GM19468 (cell line): ENCODE results near the gene QSOX2.

Experiments
- ATAC-seq: cut with Tn5 transposase; IDR thresholded peaks from one replicate; pipeline ENCODE4 v1.9.1; 2021; ENCODE audit warnings: mild to moderate bottlenecking, moderate library complexity, moderate number of reproducible peaks; ENCODE audit not compliant: unreplicated experiment; ENCODE audit errors: extremely low read depth

Gene QSOX2

GRCh38 chr9:136209232-136209631 is 36.4 kb downstream of the QSOX2 start:
- ATAC-seq = no peak

- ATAC-seq = no peak
These were observed 36.9 kb downstream of the QSOX2 start for GRCh38 chr9:136208675-136209074.

GRCh38 chr9:136207616-136208015 is 38.0 kb downstream of the QSOX2 start:
- no peak for ATAC-seq

- no peak for ATAC-seq
These were observed 38.9 kb downstream of the QSOX2 start for GRCh38 chr9:136206602-136207275.

- ATAC-seq = no peak
These were observed 40.0 kb downstream of the QSOX2 start for GRCh38 chr9:136205707-136205992.

- no peak for ATAC-seq
These were observed 40.5 kb downstream of the QSOX2 start, which contains the start of gene LHX3 for GRCh38 chr9:136204838-136205706. TSS of gene LHX3 (minus strand) at chr9:136205128. CDS start at chr9:136205012, 116 bp downstream.

GRCh38 chr9:136204145-136204805 is 41.3 kb downstream of the QSOX2 start:
- ATAC-seq = no peak

- ATAC-seq = no peak
These were observed 42.0 kb downstream of the QSOX2 start for GRCh38 chr9:136203408-136204144.

GRCh38 chr9:136202454-136203407 is 42.9 kb downstream of the QSOX2 start:
- ATAC-seq = no peak

GRCh38 chr9:136201609-136202453 is 43.8 kb downstream of the QSOX2 start:
- no peak for ATAC-seq

GRCh38 chr9:136201174-136201573 is 44.4 kb downstream of the QSOX2 start:
- no peak for ATAC-seq

- ATAC-seq = no peak
These were observed 45.2 kb downstream of the QSOX2 start for GRCh38 chr9:136200424-136200823.

GRCh38 chr9:136199391-136200288 is 46.0 kb downstream of the QSOX2 start:
- ATAC-seq = no peak

- no peak for ATAC-seq
These were observed 47.0 kb downstream of the QSOX2 start for GRCh38 chr9:136198605-136199083.

- no peak for ATAC-seq
These were observed 47.5 kb downstream of the QSOX2 start for GRCh38 chr9:136197930-136198604.

GRCh38 chr9:136197084-136197875 is 48.3 kb downstream of the QSOX2 start:
- no peak for ATAC-seq
